Smooth muscle cell (in vitro differentiated cells): ENCODE results near the gene DTNBP1. TPM values are rescaled to one million over a fixed set of nuclear protein-coding genes. Genes with fewer than 3 reads are reported as not detected.

Source experiments
- DNase-seq: peaks from one replicate; lab custom pipeline; 2025; ENCODE audit not compliant: unreplicated experiment; lab: John Stamatoyannopoulos, UW
- H2AFZ ChIP-seq: fragments of 200-600 bp; sonication (generic); 2 replicates; pipeline ENCODE4 v1.6.0; 2016; ENCODE audit warnings: antibody characterized with exemption, low read depth, mild to moderate bottlenecking
- H3F3A ChIP-seq: fragments of 200-600 bp; sonication (generic); 2 replicates; pipeline ENCODE4 v1.6.0; 2017; ENCODE audit warnings: antibody characterized with exemption, low read depth
- H3K27ac ChIP-seq: fragments of 200-600 bp; sonication (generic); 2 replicates; pipeline ENCODE4 v1.5.1; 2016; ENCODE audit warnings: low read depth, mild to moderate bottlenecking
- H3K27me3 ChIP-seq: fragments of 200-600 bp; sonication (generic); 2 replicates; pipeline ENCODE4 v1.6.1; 2016; ENCODE audit warnings: low read depth, mild to moderate bottlenecking
- H3K36me3 ChIP-seq: fragments of 200-600 bp; sonication (generic); 2 replicates; pipeline ENCODE4 v1.5.1; 2016; ENCODE audit warnings: low read depth
- H3K4me1 ChIP-seq: fragments of 200-600 bp; sonication (generic); 2 replicates; pipeline ENCODE4 v1.5.1; 2016; ENCODE audit warnings: low read depth
- H3K4me2 ChIP-seq: fragments of 200-600 bp; sonication (generic); 2 replicates; pipeline ENCODE4 v1.6.0; 2016; ENCODE audit warnings: mild to moderate bottlenecking
- H3K4me3 ChIP-seq: fragments of 200-600 bp; sonication (generic); 2 replicates; pipeline ENCODE4 v1.5.1; 2016; ENCODE audit warnings: mild to moderate bottlenecking
- H3K79me2 ChIP-seq: fragments of 200-600 bp; sonication (generic); 2 replicates; pipeline ENCODE4 v1.6.0; 2016; ENCODE audit warnings: low read depth, mild to moderate bottlenecking
- H3K9ac ChIP-seq: fragments of 200-600 bp; sonication (generic); 2 replicates; pipeline ENCODE4 v1.6.0; 2016; ENCODE audit warnings: low read depth
- H3K9me3 ChIP-seq: fragments of 200-600 bp; sonication (generic); replicated peaks from 2 replicates; pipeline ENCODE4 v1.5.1; 2016; ENCODE audit warnings: low read depth
- H4K20me1 ChIP-seq: fragments of 200-600 bp; sonication (generic); 2 replicates; pipeline ENCODE4 v1.6.0; 2016; ENCODE audit warnings: low read depth
- WGBS: methylation state at CpG from one replicate; pipeline ENCODE4 v1.1.7; 2016; ENCODE audit warnings: low lambda C conversion rate; 5-methylcytosine and 5-hydroxymethylcytosine counted together
- polyA plus RNA-seq: library from polyadenylated mRNA; unstranded; fragments of >200 nt; fragmentation: Nextera tagmentation; extraction: Ambion mirVana; gene quantifications from 2 replicates; pipeline ENCODE4 v1.2.1, GENCODE V29; 2016
- total RNA-seq: library from RNA; depleted of rRNA; stranded (reverse); fragments of >200 nt; gene quantifications from 2 replicates; pipeline ENCODE4 v1.2.3, GENCODE V29; 2014
- TF ChIP-seq, protein P1 (sequence below): fragments of 200-600 bp; sonication (generic); IDR thresholded peaks from 2 replicates; pipeline ENCODE4 v1.5.1; 2017; ENCODE audit warnings: borderline replicate concordance, mild to moderate bottlenecking, antibody characterized with exemption; ENCODE audit not compliant: insufficient read depth, poor library complexity, severe bottlenecking

The DTNBP1 gene
- total and polyA plus RNA-seq, 2 experiments from 2014 or later = 11.9 to 24.2 TPM

GRCh38 chr6:15690510-15690909, 27.7 kb upstream of the DTNBP1 start:
- Histone ChIP-seq H3K9ac (no peak overlapping the region), H3F3A (no peaks in the 10 kb centered on the region), H3K4me3 (no peak overlapping the region), H3K9me3 (no peaks in the 10 kb centered on the region), H4K20me1 (no peaks in the 10 kb centered on the region), H2AFZ (no peak overlapping the region), H3K4me2 (no peak overlapping the region), H3K4me1 (no peaks in the 10 kb centered on the region), H3K27me3 (no peaks in the 10 kb centered on the region), H3K36me3 (no peaks in the 10 kb centered on the region), H3K27ac (no peak overlapping the region), H3K79me2 (no peaks in the 10 kb centered on the region)
- TF ChIP-seq, protein P1, sequence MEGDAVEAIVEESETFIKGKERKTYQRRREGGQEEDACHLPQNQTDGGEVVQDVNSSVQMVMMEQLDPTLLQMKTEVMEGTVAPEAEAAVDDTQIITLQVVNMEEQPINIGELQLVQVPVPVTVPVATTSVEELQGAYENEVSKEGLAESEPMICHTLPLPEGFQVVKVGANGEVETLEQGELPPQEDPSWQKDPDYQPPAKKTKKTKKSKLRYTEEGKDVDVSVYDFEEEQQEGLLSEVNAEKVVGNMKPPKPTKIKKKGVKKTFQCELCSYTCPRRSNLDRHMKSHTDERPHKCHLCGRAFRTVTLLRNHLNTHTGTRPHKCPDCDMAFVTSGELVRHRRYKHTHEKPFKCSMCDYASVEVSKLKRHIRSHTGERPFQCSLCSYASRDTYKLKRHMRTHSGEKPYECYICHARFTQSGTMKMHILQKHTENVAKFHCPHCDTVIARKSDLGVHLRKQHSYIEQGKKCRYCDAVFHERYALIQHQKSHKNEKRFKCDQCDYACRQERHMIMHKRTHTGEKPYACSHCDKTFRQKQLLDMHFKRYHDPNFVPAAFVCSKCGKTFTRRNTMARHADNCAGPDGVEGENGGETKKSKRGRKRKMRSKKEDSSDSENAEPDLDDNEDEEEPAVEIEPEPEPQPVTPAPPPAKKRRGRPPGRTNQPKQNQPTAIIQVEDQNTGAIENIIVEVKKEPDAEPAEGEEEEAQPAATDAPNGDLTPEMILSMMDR = no peak
- DNase-seq = no peak

DNA sequence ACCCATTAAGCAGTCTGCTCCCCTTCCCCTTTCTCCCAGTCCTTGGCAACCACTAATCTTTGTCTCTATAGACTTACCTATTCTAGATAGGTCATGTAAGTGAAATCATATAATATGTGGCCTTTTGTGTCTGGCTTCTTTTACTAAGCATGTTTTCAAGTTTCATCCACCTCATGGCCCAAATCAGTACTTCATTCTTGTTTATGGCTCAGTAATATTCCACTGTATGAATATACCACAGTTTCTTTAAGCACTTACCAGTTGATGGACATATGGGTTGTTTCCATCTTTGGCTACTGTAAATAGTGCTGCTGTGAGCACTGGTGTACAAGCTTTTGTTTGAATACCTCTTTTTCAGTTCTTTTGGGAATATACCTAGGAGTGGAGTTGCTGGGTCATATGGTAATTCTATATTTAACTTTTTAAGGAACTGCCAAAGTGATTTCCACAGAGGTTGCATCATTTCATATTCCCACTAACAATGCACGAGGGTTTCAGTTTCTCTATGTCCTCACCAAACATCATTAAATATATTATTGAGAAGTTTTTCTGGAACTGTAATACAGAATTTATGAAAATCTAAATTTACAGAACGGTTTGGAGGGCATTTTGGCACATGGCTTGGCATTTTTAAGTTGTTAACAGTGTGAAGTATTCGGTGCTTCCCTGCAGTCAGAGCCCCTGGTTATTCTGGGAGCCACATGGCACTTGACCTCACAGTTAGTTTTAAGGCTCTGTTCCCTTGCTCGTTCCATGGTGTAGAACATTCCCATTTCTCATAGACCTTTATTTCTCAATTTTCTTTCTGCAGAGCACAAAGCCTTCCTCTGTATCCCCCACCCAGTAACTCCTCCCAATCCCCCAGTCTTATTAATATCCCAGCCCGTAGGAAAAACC, 27.0 kb upstream of the DTNBP1 start:
- Histone ChIP-seq H3K9me3 (no peaks in the 10 kb centered on the region), H3K4me1 (no peaks in the 10 kb centered on the region), H3F3A (no peaks in the 10 kb centered on the region), H2AFZ (no peak overlapping the region), H4K20me1 (no peaks in the 10 kb centered on the region), H3K79me2 (no peaks in the 10 kb centered on the region), H3K36me3 (no peaks in the 10 kb centered on the region), H3K27ac (no peak overlapping the region), H3K9ac (no peak overlapping the region), H3K27me3 (no peaks in the 10 kb centered on the region), H3K4me3 (no peak overlapping the region), H3K4me2 (no peak overlapping the region)
- WGBS = 85% methylated on average over 5 of the region's 5 CpGs
- no peak for DNase-seq
- TF ChIP-seq, protein P1 = no peak

GRCh38 chr6:15685619-15686018, 22.8 kb upstream of the DTNBP1 start:
- H3F3A ChIP-seq = peaks cover 4% of the 10 kb centered on the region
- no peak overlapping the region for H2AFZ ChIP-seq
- H4K20me1 ChIP-seq = no peaks in the 10 kb centered on the region
- no peak overlapping the region for H3K27ac ChIP-seq
- H3K9me3 ChIP-seq = no peaks in the 10 kb centered on the region
- H3K36me3 ChIP-seq = no peaks in the 10 kb centered on the region
- H3K4me3 ChIP-seq = no peak overlapping the region
- H3K4me2 ChIP-seq = no peak overlapping the region
- no peaks in the 10 kb centered on the region for H3K27me3 ChIP-seq
- DNase-seq = no peak
- H3K9ac ChIP-seq = no peak overlapping the region
- H3K79me2 ChIP-seq = no peaks in the 10 kb centered on the region
- H3K4me1 ChIP-seq = no peaks in the 10 kb centered on the region
- TF ChIP-seq, protein P1 = no peak
